Measurements from ENCODE around the gene UROS. TPM values are rescaled to one million over a fixed set of nuclear protein-coding genes. Genes with fewer than 3 reads are reported as not detected.

The UROS gene
- total RNA-seq, 1 donor: 90.5 TPM

DNA sequence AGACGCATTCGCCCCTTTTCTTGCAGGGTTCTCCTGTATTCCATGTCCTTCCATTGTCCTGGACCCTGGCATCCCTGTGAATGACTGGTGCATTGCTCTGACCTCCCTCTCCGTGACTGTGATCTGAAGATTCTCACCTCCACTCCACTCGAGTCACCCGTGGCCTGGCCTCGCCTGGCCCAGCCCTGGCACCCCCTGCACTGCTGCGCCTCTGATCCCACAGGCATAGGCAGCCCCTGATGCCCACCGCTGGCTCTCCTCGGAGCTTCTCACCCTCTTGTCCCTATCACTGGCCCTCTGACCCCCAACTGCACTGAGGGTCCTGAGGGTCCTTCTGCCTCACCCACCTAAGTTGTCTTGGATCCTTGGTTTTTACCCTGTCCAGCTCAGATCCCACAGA lies 45.3 kb downstream of the UROS start:
- H3K4me1 ChIP-seq (ENCODE audit: insufficient read depth, low read length): no peaks in the 10 kb centered on the region
- no peak overlapping the region for H3K4me3 ChIP-seq (ENCODE audit: insufficient read depth, low read length)
- H3K27me3 ChIP-seq (ENCODE audit: insufficient read depth, low read length): peaks cover 9% of the 10 kb centered on the region
- DNase-seq (ENCODE audit: insufficient read length, low spot score, missing footprints): no peak
- H3K4me2 ChIP-seq (ENCODE audit: insufficient read depth, low read length): no peak overlapping the region
- no peaks in the 10 kb centered on the region for H3K36me3 ChIP-seq (ENCODE audit: insufficient read depth, low read length)
- no peaks in the 10 kb centered on the region for H3K9me3 ChIP-seq (ENCODE audit: low read depth, low read length)
- TF ChIP-seq, protein P1, sequence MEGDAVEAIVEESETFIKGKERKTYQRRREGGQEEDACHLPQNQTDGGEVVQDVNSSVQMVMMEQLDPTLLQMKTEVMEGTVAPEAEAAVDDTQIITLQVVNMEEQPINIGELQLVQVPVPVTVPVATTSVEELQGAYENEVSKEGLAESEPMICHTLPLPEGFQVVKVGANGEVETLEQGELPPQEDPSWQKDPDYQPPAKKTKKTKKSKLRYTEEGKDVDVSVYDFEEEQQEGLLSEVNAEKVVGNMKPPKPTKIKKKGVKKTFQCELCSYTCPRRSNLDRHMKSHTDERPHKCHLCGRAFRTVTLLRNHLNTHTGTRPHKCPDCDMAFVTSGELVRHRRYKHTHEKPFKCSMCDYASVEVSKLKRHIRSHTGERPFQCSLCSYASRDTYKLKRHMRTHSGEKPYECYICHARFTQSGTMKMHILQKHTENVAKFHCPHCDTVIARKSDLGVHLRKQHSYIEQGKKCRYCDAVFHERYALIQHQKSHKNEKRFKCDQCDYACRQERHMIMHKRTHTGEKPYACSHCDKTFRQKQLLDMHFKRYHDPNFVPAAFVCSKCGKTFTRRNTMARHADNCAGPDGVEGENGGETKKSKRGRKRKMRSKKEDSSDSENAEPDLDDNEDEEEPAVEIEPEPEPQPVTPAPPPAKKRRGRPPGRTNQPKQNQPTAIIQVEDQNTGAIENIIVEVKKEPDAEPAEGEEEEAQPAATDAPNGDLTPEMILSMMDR (IDR thresholded peaks at IDR 0.05; ENCODE audit: extremely low read depth, low read depth, low read length): no peak
- H3K27ac ChIP-seq (ENCODE audit: low read depth, low read length): no peak overlapping the region
- no peak overlapping the region for H2AFZ ChIP-seq (ENCODE audit: low read length)
- no peaks in the 10 kb centered on the region for H3K79me2 ChIP-seq (ENCODE audit: insufficient read depth, low read length)
- H4K20me1 ChIP-seq (ENCODE audit: insufficient read depth, low read length): no peaks in the 10 kb centered on the region

DNA sequence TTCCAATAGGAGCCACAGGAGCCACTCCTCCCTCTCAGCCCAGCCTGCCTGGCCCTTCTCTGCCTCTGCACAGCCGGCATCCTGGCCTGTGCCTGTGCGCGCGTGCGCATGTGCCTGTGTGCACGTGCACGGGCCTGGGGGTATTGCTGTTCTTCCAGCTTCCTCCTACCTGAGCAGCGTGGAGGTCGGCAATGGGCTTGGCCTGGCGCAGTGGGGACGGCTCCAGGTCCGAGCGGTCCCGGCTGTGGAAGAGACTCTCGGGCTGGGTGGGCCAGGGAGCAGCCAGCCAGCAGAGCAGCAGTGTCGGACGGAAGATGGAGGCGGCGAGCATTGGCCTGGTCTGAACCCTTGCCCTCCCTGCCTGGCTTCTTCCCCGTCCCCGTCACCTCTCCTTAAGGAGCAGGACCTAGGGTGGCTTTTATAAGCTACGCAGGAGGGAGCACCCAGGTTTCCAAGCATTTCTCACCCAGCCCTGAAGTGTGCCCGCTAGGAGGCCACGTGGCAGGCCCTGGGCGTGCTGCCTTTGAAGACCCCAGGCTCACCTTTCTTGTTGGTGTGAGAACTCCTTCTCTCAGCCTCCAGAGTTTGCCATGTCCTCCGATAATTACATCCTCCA lies 47.5 kb downstream of the UROS start, which contains the start of gene MMP21:
Gene MMP21, minus strand, starts transcription at position 331 of the 616 bp plus-strand sequence. Its CDS starts 0 bp downstream, at position 331.
- Histone ChIP-seq H3K9me3 (ENCODE audit: low read depth, low read length) (no peaks in the 10 kb centered on the region), H3K36me3 (ENCODE audit: insufficient read depth, low read length) (no peaks in the 10 kb centered on the region), H3K27ac (ENCODE audit: low read depth, low read length) (no peak within 1 kb of the TSS), H3K79me2 (ENCODE audit: insufficient read depth, low read length) (no peaks in the 10 kb centered on the region), H3K27me3 (ENCODE audit: insufficient read depth, low read length) (peaks cover 9% of the 10 kb centered on the region), H2AFZ (ENCODE audit: low read length) (no peak within 1 kb of the TSS), H4K20me1 (ENCODE audit: insufficient read depth, low read length) (no peaks in the 10 kb centered on the region), H3K4me1 (ENCODE audit: insufficient read depth, low read length) (no peaks in the 10 kb centered on the region), H3K4me2 (ENCODE audit: insufficient read depth, low read length) (no peak within 1 kb of the TSS), H3K4me3 (ENCODE audit: insufficient read depth, low read length) (no peak within 1 kb of the TSS)
- no peak for DNase-seq (ENCODE audit: insufficient read length, low spot score, missing footprints)
- TF ChIP-seq, protein P1 (IDR thresholded peaks at IDR 0.05; ENCODE audit: extremely low read depth, low read depth, low read length): no peak

DNA sequence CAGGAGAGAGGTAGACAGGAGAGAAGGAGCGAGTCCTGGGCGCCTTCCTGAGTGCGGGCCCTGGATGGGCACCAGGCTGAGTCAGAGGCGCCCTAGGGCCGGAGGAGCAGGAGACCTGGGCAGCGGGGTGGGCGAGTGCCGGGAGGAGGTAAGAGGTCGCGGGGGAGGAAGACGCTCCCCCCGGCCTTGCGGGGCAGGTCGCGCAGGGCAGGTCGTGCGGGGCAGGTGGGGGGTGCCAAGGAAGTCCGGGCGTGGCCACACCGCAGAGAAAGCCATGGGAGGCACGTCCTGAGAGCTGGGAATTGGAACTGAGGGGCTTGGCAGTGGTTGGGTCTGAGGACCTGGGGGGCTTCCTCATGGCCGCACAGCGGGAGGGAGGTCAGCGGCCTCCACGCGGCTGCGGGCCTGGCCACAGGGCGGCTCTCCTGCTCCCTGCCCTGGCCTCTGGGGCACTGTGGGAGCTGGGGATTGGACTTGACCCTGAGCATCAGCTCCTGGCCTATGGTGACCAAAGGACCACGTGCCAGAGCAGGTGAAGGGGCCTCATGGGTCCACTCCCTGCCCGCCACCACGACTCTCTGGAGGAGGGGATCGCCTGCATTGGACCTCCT lies 48.4 kb downstream of the UROS start:
- H3K27me3 ChIP-seq (ENCODE audit: insufficient read depth, low read length): peaks cover 9% of the 10 kb centered on the region

More for the DNA sequence above, 48.4 kb downstream of the UROS start:
- TF ChIP-seq, protein P1 (IDR thresholded peaks at IDR 0.05; ENCODE audit: extremely low read depth, low read depth, low read length): no peak
- H3K79me2 ChIP-seq (ENCODE audit: insufficient read depth, low read length): no peaks in the 10 kb centered on the region
- no peaks in the 10 kb centered on the region for H3K4me1 ChIP-seq (ENCODE audit: insufficient read depth, low read length)
- H3K27ac ChIP-seq (ENCODE audit: low read depth, low read length): no peak overlapping the region
- H3K36me3 ChIP-seq (ENCODE audit: insufficient read depth, low read length): no peaks in the 10 kb centered on the region
- no peaks in the 10 kb centered on the region for H3K9me3 ChIP-seq (ENCODE audit: low read depth, low read length)
- DNase-seq (ENCODE audit: insufficient read length, low spot score, missing footprints): no peak
- no peak overlapping the region for H3K4me2 ChIP-seq (ENCODE audit: insufficient read depth, low read length)
- no peak overlapping the region for H3K4me3 ChIP-seq (ENCODE audit: insufficient read depth, low read length)
- H2AFZ ChIP-seq (ENCODE audit: low read length): no peak overlapping the region
- no peaks in the 10 kb centered on the region for H4K20me1 ChIP-seq (ENCODE audit: insufficient read depth, low read length)
